Right cardiac atrium (tissue), 5 donors: Measurements from ENCODE around the gene H3-3A. TPM values are rescaled to one million over a fixed set of nuclear protein-coding genes. Genes with fewer than 3 reads are reported as not detected.

Experiments
- ATAC-seq, 2 donors: fragments of 200-7000 bp; cut with Tn5 transposase; one replicate each; pipeline versions ENCODE4 v1.8.0 to v1.9.1; 2020; ENCODE audit warnings: moderate library complexity in 2 of 2, mild to moderate bottlenecking in 1 of 2
- DNase-seq, 3 donors: peaks; one replicate each; pipeline ENCODE4 v3.0.0-alpha.2; 2020
- H3K27ac ChIP-seq: one replicate; pipeline ENCODE4 v1.5.1; 2013; ENCODE audit warnings: mild to moderate bottlenecking, low read length, control low read depth, moderate library complexity
- H3K27me3 ChIP-seq: one replicate; pipeline ENCODE4 v1.6.1; 2013; ENCODE audit not compliant: control insufficient read depth, insufficient read depth
- H3K4me1 ChIP-seq: one replicate; pipeline ENCODE4 v1.6.1; 2013; ENCODE audit warnings: low read length; ENCODE audit not compliant: control insufficient read depth, insufficient read depth
- H3K4me3 ChIP-seq: one replicate; pipeline ENCODE4 v1.5.1; 2013; ENCODE audit warnings: low read length, control low read depth
- H3K9me3 ChIP-seq: one replicate; pipeline ENCODE4 v1.6.1; 2013; ENCODE audit warnings: low read length; ENCODE audit not compliant: control insufficient read depth
- WGBS: extraction: QIAGEN DNeasy Blood & Tissue Kit; methylation state at CpG from one replicate; pipeline ENCODE4 v1.1.7; 2013; 5-methylcytosine and 5-hydroxymethylcytosine counted together
- intact Hi-C, 4 donors: fragments of 100-400 bp; cut with DNase I; formaldehyde crosslinking; loops; one replicate each; pipeline versions ENCODE4 v1.11.0 to v1.14.0; 2022 to 2023
- polyA plus RNA-seq: library from polyadenylated mRNA; stranded (reverse); fragments of 200-250 nt; gene quantifications from one replicate; pipeline ENCODE4 v1.2.3, GENCODE V29; 2013
- total RNA-seq, 4 donors: library from RNA; stranded (reverse); fragmentation: NEBNext Ultra II Directional; extraction: Animal tissue kit (Norgen Biotek cat#: 25700); gene quantifications; one replicate each; pipeline ENCODE4 v1.2.1, GENCODE V29; 2021
- donor health status: healthy with polysubstance abuse.
- donor health status: DM: no; HTN: yes; CAD: no.
- donor health status: DM: no; HTN: no; CAD: no.
- donor health status: DM: no; HTN: yes; CAD: no; lungs with severe emphysema.
- donor health status: DM: yes; HTN: yes; CAD: no.

H3-3A gene
- total and polyA plus RNA-seq, 5 donors, result 304 to 557 (median 343) TPM

DNA sequence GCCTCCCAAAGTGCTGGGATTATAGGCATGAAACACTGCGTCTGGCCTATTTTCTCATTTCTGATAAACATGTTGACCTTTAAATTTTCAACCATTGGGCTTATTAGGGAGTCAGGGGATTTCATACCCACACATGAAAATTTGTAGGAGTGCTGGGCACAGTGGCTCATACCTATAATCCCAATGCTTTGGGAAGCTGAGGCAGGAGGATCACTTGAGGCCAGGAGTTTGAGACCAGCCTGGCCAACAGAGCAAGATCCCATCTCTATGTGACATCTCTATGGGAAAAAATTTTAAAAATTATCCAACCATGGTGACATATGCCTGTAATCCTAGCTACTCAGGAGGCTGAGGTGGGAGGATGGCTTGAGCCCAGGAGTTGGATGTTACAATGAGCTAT lies 10.5 kb upstream of the H3-3A start:
- H3K4me1 ChIP-seq, result no peaks in the 10 kb centered on the region
- ATAC-seq (no peak), DNase-seq (no peak)
- H3K27me3 ChIP-seq, result no peaks in the 10 kb centered on the region
- intact Hi-C loops, result no loop called here
- no peak overlapping the region for H3K27ac ChIP-seq
- no peaks in the 10 kb centered on the region for H3K9me3 ChIP-seq
- WGBS, result 100% methylated on average over 1 of the region's 1 CpG
- no peak overlapping the region for H3K4me3 ChIP-seq

DNA sequence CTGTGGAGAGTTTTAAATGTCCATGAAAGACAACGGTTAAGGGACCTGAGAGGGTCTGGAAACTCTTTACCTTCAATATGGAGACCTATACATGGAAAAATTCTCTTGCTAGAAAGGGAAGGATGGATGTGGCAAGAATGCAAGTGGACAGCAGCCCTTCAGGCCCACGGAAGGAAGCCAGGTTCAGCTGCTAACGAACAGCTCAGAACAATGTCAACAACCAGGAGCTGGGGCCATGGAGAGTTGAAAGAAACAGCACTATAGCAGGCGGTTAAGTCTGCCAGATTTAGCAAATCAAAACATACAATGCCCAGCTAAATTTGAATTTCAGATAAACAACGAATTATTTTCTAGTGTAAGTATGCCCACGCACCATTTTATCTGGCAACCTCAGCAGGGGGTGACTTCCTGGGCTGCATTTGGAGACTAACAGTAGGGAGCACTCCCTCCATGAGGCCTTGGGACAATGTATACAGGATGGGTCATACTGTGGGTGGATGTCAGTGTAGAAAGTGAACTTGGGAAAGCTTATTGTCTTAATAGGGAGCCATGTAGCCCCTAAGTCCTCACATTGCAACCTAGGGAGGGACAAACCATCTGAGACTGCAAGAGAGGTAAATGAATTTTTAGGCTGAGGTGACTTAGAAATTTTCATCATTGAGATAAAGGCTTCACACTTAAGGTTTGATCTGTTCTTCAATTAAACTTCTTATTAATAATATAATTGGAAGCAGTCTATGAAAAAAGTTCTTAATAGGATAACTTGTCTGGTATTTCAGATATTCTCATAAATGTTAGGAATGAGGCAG lies 7.8 kb upstream of the H3-3A start:
- no peaks in the 10 kb centered on the region for H3K9me3 ChIP-seq
- no peak for ATAC-seq
- no peak overlapping the region for H3K4me3 ChIP-seq
- DNase-seq, result no peak
- intact Hi-C loops, result no loop called here
- no peaks in the 10 kb centered on the region for H3K4me1 ChIP-seq
- no peaks in the 10 kb centered on the region for H3K27me3 ChIP-seq
- H3K27ac ChIP-seq, result no peak overlapping the region
- WGBS, result 47% methylated on average over 6 of the region's 6 CpGs

DNA sequence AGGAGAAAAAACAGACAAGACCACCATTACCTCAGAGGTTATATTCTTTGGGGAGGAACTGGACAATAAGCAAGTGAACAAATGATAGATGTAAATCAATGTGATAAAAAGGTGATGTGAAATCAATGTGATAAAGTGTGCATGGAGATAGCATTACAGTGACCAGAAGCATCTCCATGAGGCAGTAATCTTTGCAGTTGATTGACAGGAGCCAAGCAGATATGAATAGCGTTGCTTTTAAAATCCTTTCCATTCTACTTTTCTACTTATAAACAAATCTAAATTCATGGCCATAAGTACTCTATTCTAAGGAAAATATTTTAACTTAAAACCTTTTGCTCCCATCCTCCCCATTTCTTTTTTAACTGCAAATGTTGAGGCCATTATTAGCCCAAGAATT lies 2.8 kb upstream of the H3-3A start:
- H3K4me1 ChIP-seq, result no peaks in the 10 kb centered on the region
- H3K27me3 ChIP-seq, result no peaks in the 10 kb centered on the region
- intact Hi-C loops, result loop anchor here in 2 of 4 donors (5.0 to 10.0 kb wide), 3 partner anchors 57 to 135 kb away; no protein-coding TSS in a partner anchor
- ATAC-seq (no peak), DNase-seq (no peak)
- no peaks in the 10 kb centered on the region for H3K9me3 ChIP-seq
- H3K4me3 ChIP-seq, result no peak overlapping the region
- WGBS, result 90% methylated on average over 1 of the region's 1 CpG
- no peak overlapping the region for H3K27ac ChIP-seq

DNA sequence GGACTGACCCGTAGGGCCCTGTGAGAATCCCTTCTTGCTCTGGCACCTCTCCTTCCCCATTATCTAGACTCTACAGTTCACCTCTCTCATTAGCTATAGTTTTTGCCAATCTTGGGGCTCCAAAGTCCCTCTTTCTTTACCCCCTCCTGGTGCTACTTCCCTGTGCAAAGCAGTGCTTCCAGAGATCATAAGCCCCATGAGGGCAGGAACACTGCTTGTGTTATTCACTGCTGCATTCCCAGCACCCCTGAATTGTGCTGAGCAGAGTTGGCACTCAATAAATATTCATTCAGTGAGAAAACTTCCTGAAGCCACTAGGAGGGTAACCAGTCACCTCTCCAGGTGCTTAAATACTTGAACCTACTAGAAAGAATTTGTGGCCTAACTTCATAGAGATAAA lies 2.1 kb upstream of the H3-3A start:
- WGBS, result 97% methylated on average over 1 of the region's 1 CpG
- intact Hi-C loops, result loop anchor here in 2 of 4 donors (5.0 to 10.0 kb wide), 3 partner anchors 58 to 134 kb away; no protein-coding TSS in a partner anchor

DNA sequence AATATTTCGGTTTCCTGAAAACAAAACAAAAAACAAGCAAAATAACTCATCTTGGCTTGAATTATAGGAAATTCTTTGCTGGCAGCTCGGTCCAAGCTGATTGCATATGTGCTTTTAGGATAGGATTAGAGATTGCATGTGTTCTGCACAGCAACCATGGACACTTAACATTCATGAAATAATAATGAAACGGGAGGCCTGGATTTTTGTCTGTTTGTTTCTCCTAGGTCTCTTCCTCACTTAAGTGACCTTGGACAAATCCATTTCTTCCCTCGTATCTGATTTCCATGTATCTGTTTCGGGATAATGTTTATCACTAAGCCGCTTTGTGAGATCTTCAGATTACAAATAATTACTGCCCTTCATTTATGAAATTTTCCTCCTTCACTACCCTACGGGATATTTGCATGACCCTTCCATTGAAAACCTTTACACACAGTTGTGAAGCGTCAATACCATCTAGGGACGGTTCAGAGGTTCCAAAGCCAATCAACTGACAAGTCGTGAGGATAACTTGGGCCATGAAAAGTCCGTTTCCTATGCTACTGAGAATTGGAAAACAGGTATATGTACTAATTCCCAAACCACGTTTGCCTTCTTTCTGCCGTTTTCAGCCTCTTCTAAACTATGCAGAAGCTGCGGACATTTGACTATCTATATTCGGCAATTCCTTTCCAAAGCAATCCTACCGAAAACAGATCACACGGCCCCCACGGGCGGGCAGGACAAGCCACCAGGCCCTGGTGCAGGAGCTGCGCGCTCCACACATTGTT lies 1.3 kb upstream of the H3-3A start:
- 6% methylated on average over 21 of the region's 21 CpGs for WGBS
- Histone ChIP-seq H3K27me3 (no peaks in the 10 kb centered on the region), H3K4me3 (peak overlapping the region; percentile 96), H3K4me1 (no peaks in the 10 kb centered on the region), H3K27ac (peak overlapping the region; percentile 98), H3K9me3 (no peaks in the 10 kb centered on the region)
- DNase-seq, result no peak
- intact Hi-C loops, result loop anchor here in 2 of 4 donors (5.0 to 10.0 kb wide), 3 partner anchors 59 to 134 kb away; no protein-coding TSS in a partner anchor
- no peak for ATAC-seq

More for the DNA sequence above, 2.1 kb upstream of the H3-3A start:
- Histone ChIP-seq H3K27me3 (no peaks in the 10 kb centered on the region), H3K9me3 (no peaks in the 10 kb centered on the region), H3K4me1 (no peaks in the 10 kb centered on the region), H3K4me3 (no peak overlapping the region), H3K27ac (peak overlapping the region; percentile 31)
- ATAC-seq (no peak), DNase-seq (no peak)

DNA sequence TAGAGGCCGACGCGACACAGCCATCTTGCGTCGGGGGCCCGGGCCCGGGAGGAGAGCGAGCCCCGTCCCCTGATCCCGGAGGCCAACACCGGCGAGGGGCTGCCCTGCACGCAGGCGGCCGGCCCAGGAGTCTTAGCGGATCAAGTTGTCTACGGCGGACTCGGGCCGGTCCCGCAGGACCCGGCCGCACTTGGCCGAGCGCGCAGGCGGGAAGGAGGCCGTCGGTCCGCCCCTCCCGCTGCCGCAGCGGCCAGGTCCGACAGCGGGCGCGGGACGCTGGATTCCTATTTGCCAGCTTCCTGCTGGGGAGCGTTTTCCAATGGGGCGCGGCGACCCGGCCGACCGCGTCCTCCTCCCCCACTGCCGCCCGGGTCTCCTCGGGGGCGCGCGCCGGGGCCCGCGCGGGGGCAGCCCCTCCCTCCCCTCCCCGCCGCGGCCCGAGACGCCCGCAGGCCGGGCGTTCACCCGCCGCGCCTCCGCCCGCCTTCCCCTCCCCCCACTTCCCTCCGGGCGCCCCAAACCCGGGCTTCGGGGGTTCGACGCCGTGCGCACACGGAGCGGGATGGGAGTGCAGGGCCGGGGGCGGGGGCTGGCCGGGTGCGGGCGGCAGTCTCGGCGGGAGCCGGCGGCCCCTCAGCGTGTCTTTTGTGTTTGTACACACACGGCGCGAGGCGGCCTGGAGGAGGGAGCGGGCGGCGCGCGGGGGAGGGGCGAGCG lies 517 bp upstream of the H3-3A start:
- no peaks in the 10 kb centered on the region for H3K9me3 ChIP-seq
- H3K4me3 ChIP-seq, result peak overlapping the region; percentile 96
- intact Hi-C loops, result loop anchor here in 3 of 4 donors (2.0 to 10.0 kb wide), 4 partner anchors 59 to 133 kb away; no protein-coding TSS in a partner anchor
- no peaks in the 10 kb centered on the region for H3K4me1 ChIP-seq
- under 1% methylated on average over 100 of the region's 100 CpGs for WGBS
- DNase-seq (peak; percentile 83 to 95 (median 92)), ATAC-seq (peak; percentile 72 to 79)
- peak overlapping the region; percentile 98 for H3K27ac ChIP-seq
- H3K27me3 ChIP-seq, result no peaks in the 10 kb centered on the region

DNA sequence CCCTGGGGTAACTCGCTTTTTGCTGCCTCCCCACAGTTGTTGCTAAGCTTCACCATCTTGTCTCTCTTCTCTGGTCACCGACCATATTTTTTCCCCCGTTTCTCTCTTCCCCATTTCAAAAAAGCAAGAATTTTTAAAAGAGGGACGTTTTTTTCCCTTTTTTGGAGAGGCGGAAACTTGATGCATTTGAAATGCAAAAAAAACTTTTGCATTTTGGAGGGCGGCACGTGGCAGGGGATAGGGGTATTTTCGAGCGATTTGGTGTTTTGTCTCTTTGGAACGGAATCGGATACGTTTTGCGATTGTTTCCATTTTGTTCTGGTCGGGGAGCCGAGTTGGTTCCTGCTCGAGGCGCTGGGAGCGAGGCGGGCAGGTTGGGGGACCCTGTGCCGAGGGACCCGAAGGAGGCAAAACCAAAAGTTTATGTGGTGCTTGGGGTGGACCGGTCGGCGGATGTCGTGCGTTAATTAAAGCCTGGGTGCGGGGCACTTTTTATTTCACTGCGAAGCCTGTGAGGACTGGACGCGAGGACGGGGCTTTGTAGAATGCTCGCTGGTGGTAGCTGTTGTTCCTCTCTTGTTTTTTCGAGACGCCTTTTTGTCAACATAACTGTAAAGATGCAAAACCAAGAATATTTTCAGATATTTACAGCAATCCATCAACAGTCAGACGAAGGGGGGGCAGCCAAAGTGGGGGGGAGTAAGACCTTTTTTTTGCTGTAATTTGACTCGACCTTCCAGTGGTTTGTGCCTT lies 884 bp downstream of the H3-3A start:
- DNase-seq, result peak; percentile 28 to 77 (median 71)
- no peaks in the 10 kb centered on the region for H3K9me3 ChIP-seq
- ATAC-seq, result peak; percentile 2 to 38
- under 1% methylated on average over 36 of the region's 36 CpGs for WGBS
- intact Hi-C loops, result loop anchor here in 3 of 4 donors (2.0 to 10.0 kb wide), 4 partner anchors 61 to 131 kb away; no protein-coding TSS in a partner anchor
- H3K27me3 ChIP-seq, result no peaks in the 10 kb centered on the region
- no peaks in the 10 kb centered on the region for H3K4me1 ChIP-seq
- peak overlapping the region; percentile 92 for H3K4me3 ChIP-seq
- H3K27ac ChIP-seq, result peak overlapping the region; percentile 100

DNA sequence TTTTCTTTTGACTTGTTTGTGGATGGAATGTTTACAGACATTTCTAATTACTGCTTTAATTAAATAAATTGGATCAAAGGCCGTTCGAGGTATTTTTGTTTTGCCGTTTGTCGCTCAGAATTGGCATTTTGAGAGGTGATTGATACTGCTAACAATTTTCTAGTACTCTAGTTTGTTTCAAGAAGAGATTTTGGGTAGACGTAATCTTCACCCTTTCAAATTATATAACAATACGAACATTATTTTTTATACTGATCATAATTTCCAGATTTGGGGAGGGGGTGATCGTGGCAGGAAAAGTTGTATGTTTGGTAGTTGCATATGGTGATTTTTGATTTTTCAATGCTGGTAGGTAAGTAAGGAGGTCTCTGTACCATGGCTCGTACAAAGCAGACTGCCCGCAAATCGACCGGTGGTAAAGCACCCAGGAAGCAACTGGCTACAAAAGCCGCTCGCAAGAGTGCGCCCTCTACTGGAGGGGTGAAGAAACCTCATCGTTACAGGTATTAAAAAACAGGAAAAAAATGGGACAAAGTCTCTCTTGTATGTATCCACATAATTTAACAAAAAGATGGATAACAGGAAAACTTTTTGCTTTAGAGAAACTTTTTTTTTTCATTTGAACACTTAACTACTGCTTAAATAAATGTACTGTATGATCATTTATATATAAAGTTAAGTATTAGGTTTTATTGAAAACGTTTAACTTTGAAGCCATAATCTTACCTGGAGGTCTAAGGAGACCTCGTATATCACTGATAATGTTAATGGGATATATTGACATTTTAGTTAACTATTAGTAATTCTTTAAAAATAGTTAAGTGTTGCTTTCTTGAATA lies 1.7 kb downstream of the H3-3A start:
- H3K9me3 ChIP-seq, result no peaks in the 10 kb centered on the region
- peak overlapping the region; percentile 100 for H3K27ac ChIP-seq
- WGBS, result under 1% methylated on average over 17 of the region's 17 CpGs
- no peaks in the 10 kb centered on the region for H3K4me1 ChIP-seq
- no peak for DNase-seq
- peak overlapping the region; percentile 92 for H3K4me3 ChIP-seq
- intact Hi-C loops, result loop anchor here in 3 of 4 donors (2.0 to 10.0 kb wide), 4 partner anchors 61 to 131 kb away; no protein-coding TSS in a partner anchor
- no peak for ATAC-seq
- H3K27me3 ChIP-seq, result no peaks in the 10 kb centered on the region

DNA sequence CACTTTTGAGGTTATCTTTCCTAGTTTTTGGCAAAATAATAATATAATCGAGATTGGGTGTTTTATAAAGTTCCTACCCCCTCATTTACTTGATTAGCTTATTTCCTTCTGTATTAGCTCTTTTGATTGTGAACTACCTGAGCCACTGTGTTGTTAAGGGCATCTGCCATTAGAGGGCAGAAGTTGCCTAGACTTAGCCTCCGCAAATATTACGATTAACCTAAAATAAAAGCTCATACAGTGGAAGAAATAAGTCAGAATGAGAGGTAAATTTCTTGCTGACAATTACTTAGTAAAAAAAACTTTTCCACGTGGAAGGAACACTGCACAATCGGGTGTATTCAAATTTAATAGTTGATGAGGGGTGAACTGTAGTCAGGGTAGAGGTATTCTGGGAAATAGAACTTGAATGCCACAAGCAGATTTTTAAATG lies 2.3 kb downstream of the H3-3A start:
- Histone ChIP-seq H3K27ac (no peak overlapping the region), H3K9me3 (no peaks in the 10 kb centered on the region), H3K27me3 (no peaks in the 10 kb centered on the region), H3K4me1 (no peaks in the 10 kb centered on the region), H3K4me3 (peak overlapping the region; percentile 46)
- intact Hi-C loops, result loop anchor here (5.0 to 10.0 kb wide), 4 partner anchors 57 to 130 kb away; no protein-coding TSS in a partner anchor
- WGBS, result under 1% methylated on average over 5 of the region's 5 CpGs
- DNase-seq (peak in 1 of 3 donors; percentile 51), ATAC-seq (no peak)
